Activated CD8-positive, alpha-beta memory T cell treated with anti-CD3 and anti-CD28 coated beads for 4 hours (primary cell): Measurements from ENCODE around the gene PGR.

Source experiments
- DNase-seq, 2 donors: peaks; one replicate each; pipeline ENCODE4 v3.0.0-alpha.2; 2020; ENCODE audit warnings: low read depth in 2 of 2

PGR gene

DNA sequence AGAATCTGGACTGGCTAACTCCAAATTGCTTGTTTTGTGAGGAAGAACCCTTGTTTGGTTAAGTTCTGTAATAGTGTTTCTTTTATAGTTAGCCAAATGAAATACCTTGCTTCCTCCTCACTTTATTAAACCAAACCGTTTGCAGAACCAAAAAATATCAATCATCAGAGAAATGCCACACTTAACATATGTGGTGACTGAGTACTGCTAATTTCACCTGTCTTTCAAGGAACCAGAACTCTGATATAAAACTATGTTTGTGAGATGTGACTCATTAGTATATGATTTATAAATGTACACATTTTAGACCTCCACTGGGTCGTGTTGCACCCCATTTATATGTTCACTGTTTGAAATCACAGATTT lies 119.9 kb downstream of the PGR start:
- no peak for DNase-seq

- no peak for DNase-seq
Measured at GRCh38 chr11:101008961-101009689, 120.5 kb downstream of the PGR start.

DNA sequence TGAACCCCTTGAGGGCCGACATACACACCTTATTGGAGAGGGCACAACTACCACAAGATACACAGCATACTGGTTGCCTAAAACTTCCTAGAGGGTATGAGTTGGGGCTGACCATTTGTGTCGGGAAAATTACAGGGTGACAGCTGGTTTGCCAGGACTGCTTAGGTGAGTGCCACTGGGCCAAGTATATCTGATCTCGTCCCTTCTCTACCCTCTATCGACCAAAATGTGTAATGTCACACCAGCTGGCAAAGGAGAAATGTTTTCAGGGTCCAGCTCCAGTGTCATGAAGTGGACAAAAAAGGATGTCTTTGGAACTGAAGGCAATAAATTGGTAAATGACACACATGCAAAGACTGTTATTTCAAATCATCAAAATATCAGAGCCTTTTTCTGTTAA lies 126.1 kb downstream of the PGR start:
- DNase-seq = no peak

GRCh38 chr11:100999756-101000155 lies 129.9 kb downstream of the PGR start:
- no peak for DNase-seq

GRCh38 chr11:100994966-100995365 lies 134.6 kb downstream of the PGR start:
- DNase-seq = no peak

DNA sequence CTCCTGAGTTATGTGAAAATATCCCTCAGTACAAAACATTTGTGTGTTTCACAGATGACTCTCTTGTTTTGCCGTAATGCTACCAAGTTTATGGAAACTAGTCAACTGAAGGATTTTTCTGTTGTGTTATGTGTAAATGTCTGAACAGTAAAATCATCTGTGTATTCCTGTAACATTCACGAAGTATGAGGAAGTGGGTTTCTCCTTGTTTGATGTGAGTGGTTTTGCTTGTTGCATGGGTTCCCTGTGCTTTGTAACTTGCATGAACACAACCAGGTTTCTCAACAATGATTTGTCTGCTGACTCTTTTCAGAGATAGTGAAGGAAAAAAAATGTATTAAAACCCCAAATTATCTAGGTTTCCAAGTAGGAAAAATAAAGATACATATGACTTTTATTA lies 138.1 kb downstream of the PGR start:
- no peak for DNase-seq

GRCh38 chr11:100990931-100991330 lies 138.7 kb downstream of the PGR start:
- no peak for DNase-seq

DNA sequence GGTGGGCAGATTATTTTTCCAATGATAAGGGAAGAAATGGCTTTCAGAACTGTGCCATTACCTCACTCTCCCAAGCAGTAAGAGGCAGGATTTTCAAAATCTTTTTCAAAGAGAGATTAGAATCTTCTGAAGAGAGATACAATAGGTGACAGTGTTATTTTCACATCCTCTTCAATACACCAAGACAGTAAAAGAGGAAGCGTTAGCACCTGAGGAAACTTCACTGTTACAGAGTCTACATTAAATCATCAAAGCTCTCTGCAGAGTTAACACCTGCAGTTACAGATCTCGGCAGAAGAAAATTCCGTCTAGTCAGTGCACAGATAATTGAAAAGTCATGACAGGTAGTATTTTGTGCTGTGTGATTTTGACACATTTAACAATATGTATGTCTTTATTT lies 144.9 kb downstream of the PGR start:
- DNase-seq = no peak

GRCh38 chr11:100981196-100981824 lies 148.3 kb downstream of the PGR start:
- DNase-seq = no peak

- no peak for DNase-seq
Measured at GRCh38 chr11:100980156-100980555, 149.5 kb downstream of the PGR start.
